Stimulated activated CD8-positive, alpha-beta memory T cell treated with anti-CD3 and anti-CD28 coated beads, Interleukin-12 subunit alpha, Interleukin-12 subunit beta, amount 100 ng/mL, for 24 hours (primary cell): ENCODE data around the gene PRKCQ.
"Not testable (repeated sequence)": the region's sequence is repeated elsewhere in the genome, so short reads cannot be mapped to it uniquely, and the experiment has no call there.

Experiments used
- DNase-seq: peaks from one replicate; pipeline ENCODE4 v3.0.0-alpha.2; 2020; ENCODE audit errors: extremely low read depth

PRKCQ gene

GRCh38 chr10:6384031-6384430 is 196.0 kb downstream of the PRKCQ start:
- no peak for DNase-seq

DNA sequence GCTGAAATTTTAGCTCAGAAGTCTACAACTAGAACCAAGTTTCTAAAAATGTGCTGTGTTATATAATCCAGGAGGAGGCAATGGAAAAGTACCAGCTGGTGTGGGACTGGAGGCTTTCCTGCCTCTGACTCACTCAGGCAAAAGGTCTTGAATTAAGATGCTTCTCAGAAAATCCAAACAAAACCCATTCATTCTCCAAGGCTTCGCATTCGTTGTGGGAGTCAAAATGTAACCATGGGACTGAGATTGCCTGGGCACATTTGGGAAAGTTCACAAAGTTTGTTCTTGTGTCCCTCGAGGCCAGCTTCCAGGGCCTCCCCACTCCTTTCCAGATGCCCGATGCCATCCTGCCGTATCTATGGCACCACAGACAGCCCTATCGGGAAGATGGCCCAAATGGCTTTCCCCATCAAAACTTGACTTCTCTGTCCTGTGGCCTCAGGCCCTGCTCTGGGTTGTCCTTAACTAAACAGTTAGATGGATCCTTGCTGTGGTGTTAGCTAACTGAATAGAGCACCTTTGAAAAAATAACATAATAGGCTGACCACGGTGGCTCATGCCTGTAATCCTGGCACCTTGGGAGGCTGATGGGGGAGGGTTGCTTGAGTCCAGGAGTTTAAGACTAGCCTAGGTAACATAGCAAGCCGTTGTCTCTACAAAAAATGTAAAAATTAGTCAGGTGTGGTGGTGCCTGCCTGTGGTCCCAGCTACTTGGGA is 196.8 kb downstream of the PRKCQ start:
- DNase-seq = no peak

DNA sequence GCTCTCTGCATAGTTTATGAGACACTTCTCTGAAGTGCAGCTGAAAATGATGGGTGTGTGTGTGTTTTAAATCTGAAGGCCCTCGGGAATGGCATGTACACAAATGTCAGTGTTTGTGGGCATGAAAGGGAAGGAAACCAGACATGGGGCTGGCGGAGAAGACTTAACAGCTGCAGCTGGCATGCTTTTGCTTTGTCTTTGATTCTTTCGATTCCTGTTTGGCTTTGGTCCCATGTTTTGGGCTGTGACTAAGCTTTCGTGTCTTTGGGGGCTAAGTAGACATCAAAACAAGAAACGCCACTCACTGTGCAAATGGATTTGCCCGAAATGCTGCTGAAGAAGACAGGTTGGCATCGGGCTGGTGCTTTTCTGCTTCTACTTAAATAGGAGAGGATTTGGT is 198.0 kb downstream of the PRKCQ start:
- no peak for DNase-seq

GRCh38 chr10:6380478-6380877 is 199.6 kb downstream of the PRKCQ start:
- not testable (repeated sequence) for DNase-seq

DNA sequence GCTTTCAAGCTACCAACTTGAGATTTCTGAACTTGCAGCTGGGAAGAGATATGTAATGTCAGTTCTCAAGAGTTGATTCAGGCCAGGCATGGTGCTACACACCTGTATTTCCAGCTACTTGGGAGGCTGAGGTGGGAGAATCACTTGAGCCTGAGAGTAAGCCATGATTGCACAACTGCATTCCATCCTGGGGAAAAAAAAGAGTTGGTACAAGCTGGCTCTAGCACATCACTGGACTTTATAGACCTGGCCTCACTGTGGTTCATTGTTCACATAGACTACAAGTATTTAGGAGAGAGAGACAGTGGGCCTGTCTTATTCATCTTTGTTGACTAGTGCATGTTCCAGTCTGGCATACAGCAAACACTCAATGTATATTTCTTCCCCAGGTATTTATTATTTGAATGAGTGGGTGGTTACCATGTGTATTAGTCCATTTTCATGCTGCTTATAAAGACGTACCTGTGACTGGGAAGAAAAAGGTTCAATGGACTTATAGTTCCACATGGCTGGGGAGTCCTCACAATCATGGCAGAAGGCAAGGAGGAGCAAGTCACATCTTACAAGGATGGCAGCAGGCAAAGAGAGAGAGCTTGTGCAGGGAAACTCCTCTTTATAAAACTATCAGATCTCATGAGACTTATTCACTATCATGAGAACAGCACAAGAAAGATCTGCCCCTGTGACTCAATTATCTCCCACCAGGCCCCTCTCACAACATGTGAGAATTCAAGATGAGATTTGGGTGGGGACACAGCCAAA is 200.9 kb downstream of the PRKCQ start:
- no peak for DNase-seq
